HEK293T (cell line): ENCODE results near the gene CTNNBL1.

Experiments used
- CTCF ChIA-PET: fragments of 350-600 bp; formaldehyde crosslinking; extraction: SDS; loops from one replicate; lab custom pipeline; 2021; ENCODE audit warnings: antibody characterized with exemption, inconsistent platforms; lab: Yijun Ruan, JAX
- POLR2A ChIA-PET: fragments of 350-600 bp; formaldehyde crosslinking; extraction: SDS; loops from one replicate; lab custom pipeline; 2020; ENCODE audit warnings: antibody characterized with exemption, inconsistent platforms; lab: Yijun Ruan, JAX
- DNase-seq: peaks from one replicate; pipeline ENCODE4 v3.0.0; 2012; ENCODE audit warnings: mixed read lengths; ENCODE audit errors: extremely low spot score
- ARNT ChIP-seq: fragments of 450-650 bp; IDR thresholded peaks from 2 replicates; pipeline ENCODE4 v1.6.1; 2017; ENCODE audit warnings: mild to moderate bottlenecking
- BHLHE40 ChIP-seq: fragments of 450-650 bp; IDR thresholded peaks from 2 replicates; pipeline ENCODE4 v1.6.1; 2016; ENCODE audit warnings: mild to moderate bottlenecking, moderate library complexity, borderline replicate concordance
- CTBP1 ChIP-seq: fragments of 450-650 bp; IDR thresholded peaks from 2 replicates; pipeline ENCODE4 v1.6.1; 2016; ENCODE audit warnings: borderline replicate concordance
- ELF4 ChIP-seq: fragments of 450-650 bp; IDR thresholded peaks from 2 replicates; pipeline ENCODE4 v1.6.1; 2017; ENCODE audit warnings: antibody characterized with exemption
- FOXA1 ChIP-seq: fragments of 450-650 bp; IDR thresholded peaks from 2 replicates; pipeline ENCODE4 v1.6.1; 2016; ENCODE audit warnings: mild to moderate bottlenecking
- FOXK2 ChIP-seq: fragments of 450-650 bp; IDR thresholded peaks from 2 replicates; pipeline ENCODE4 v1.6.1; 2016; ENCODE audit warnings: mild to moderate bottlenecking
- FOXM1 ChIP-seq: fragments of 450-650 bp; IDR thresholded peaks from 2 replicates; pipeline ENCODE4 v1.6.1; 2017; ENCODE audit warnings: mild to moderate bottlenecking, borderline replicate concordance
- HDGF ChIP-seq: fragments of 450-650 bp; IDR thresholded peaks from 2 replicates; pipeline ENCODE4 v1.6.1; 2017; ENCODE audit warnings: antibody characterized with exemption, borderline replicate concordance
- L3MBTL2 ChIP-seq: fragments of 450-650 bp; conservative IDR thresholded peaks from 2 replicates; pipeline ENCODE4 v1.6.1; 2016; ENCODE audit warnings: mild to moderate bottlenecking
- LEF1 ChIP-seq: fragments of 450-650 bp; IDR thresholded peaks from 2 replicates; pipeline ENCODE4 v1.6.1; 2017; ENCODE audit warnings: mild to moderate bottlenecking, borderline replicate concordance
- NFRKB ChIP-seq: fragments of 450-650 bp; IDR thresholded peaks from 2 replicates; pipeline ENCODE4 v1.6.1; 2016; ENCODE audit warnings: mild to moderate bottlenecking, moderate library complexity
- SP1 ChIP-seq: fragments of 450-650 bp; IDR thresholded peaks from 2 replicates; pipeline ENCODE4 v1.6.1; 2017
- SUZ12 ChIP-seq: fragments of 450-650 bp; IDR thresholded peaks from 2 replicates; pipeline ENCODE4 v1.6.1; 2016; ENCODE audit warnings: mild to moderate bottlenecking
- TARDBP ChIP-seq: fragments of 450-650 bp; IDR thresholded peaks from 2 replicates; pipeline ENCODE4 v1.6.1; 2016
- ZNF384 ChIP-seq: fragments of 450-650 bp; IDR thresholded peaks from 2 replicates; pipeline ENCODE4 v1.6.1; 2016
- TF ChIP-seq, protein P1 (sequence below): fragments of 450-650 bp; IDR thresholded peaks from 2 replicates; pipeline ENCODE4 v1.6.1; 2016

Gene CTNNBL1

GRCh38 chr20:37873884-37874283 is 180.1 kb downstream of the CTNNBL1 start:
- no peak for DNase-seq
- CTCF ChIA-PET = no interaction called here
- TF ChIP-seq ELF4 = no peak
- TF ChIP-seq SP1 = no peak
- no peak for TF ChIP-seq FOXM1
- TF ChIP-seq FOXK2 = no peak
- no peak for TF ChIP-seq TARDBP
- TF ChIP-seq FOXA1 = no peak
- POLR2A ChIA-PET = no interaction called here

DNA sequence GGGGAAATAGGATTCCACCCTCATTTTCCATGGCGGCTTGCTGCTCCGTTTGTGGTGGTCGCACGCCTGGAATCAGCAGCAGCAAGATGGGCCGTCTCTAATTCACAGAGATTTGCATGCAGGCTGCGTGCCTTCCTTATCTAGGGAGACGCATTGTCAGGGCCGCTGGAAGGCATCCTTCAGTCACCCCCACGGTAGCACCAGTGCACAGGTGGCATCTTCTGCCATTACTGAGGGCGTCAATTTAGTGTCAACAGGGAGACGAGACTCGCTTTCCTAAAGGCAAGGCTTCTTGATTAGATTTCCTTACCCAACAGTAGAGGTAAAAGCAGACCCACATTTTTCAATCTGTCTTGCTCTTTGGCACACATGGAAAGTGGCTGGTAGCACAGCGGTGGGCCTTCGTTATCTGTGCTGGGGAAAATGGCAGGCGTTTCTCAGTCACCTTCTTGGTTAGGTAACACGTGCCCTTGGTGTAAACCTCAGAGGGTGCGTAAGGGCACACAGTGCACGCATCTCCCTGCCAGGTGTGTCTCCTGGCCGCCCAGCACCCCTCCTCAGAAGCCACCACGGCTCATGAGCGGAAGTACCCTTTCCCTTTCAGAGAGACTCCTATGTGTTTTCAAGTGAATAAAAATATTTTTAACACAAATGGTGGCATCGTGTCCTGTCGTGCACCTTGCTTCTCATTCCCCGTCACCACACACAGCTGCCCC is 181.8 kb downstream of the CTNNBL1 start:
- TF ChIP-seq, protein P1, sequence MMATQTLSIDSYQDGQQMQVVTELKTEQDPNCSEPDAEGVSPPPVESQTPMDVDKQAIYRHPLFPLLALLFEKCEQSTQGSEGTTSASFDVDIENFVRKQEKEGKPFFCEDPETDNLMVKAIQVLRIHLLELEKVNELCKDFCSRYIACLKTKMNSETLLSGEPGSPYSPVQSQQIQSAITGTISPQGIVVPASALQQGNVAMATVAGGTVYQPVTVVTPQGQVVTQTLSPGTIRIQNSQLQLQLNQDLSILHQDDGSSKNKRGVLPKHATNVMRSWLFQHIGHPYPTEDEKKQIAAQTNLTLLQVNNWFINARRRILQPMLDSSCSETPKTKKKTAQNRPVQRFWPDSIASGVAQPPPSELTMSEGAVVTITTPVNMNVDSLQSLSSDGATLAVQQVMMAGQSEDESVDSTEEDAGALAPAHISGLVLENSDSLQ = no peak
- TF ChIP-seq SP1 = no peak
- TF ChIP-seq FOXK2 = no peak
- TF ChIP-seq CTBP1 = no peak
- no peak for TF ChIP-seq ZNF384
- no peak for TF ChIP-seq BHLHE40
- TF ChIP-seq HDGF = no peak
- no peak for TF ChIP-seq L3MBTL2
- no peak for TF ChIP-seq TARDBP
- no peak for TF ChIP-seq ELF4
- TF ChIP-seq FOXM1 = no peak
- TF ChIP-seq LEF1 = no peak
- TF ChIP-seq NFRKB = no peak
- DNase-seq = no peak
- ChIA-PET POLR2A (no interaction called here), CTCF (no interaction called here)

DNA sequence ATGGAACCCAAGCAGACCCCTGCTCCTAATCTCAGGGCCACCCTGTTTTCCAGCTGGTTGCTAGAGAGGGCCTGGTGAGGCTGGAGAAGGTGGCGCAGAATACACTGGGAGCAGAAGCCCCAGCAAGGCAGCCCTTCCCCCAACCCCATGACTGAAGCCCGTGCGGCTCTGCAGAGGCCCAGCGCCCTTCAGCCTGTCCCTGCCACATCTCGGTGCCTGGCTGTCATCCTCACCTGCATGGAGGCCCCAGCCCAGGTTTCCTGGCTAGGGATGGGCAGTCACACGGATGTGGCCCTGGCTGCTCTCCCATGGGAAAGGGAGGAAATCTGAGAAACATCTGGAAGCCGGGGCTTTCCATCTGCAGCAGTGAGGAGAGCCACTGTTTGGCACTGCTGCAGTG is 183.0 kb downstream of the CTNNBL1 start:
- DNase-seq = no peak
- POLR2A ChIA-PET = no interaction called here
- CTCF ChIA-PET = no interaction called here
- TF ChIP-seq L3MBTL2 = no peak
- no peak for TF ChIP-seq ARNT
- no peak for TF ChIP-seq LEF1
- no peak for TF ChIP-seq HDGF
- no peak for TF ChIP-seq SUZ12
- TF ChIP-seq ZNF384 = no peak
- no peak for TF ChIP-seq BHLHE40

DNA sequence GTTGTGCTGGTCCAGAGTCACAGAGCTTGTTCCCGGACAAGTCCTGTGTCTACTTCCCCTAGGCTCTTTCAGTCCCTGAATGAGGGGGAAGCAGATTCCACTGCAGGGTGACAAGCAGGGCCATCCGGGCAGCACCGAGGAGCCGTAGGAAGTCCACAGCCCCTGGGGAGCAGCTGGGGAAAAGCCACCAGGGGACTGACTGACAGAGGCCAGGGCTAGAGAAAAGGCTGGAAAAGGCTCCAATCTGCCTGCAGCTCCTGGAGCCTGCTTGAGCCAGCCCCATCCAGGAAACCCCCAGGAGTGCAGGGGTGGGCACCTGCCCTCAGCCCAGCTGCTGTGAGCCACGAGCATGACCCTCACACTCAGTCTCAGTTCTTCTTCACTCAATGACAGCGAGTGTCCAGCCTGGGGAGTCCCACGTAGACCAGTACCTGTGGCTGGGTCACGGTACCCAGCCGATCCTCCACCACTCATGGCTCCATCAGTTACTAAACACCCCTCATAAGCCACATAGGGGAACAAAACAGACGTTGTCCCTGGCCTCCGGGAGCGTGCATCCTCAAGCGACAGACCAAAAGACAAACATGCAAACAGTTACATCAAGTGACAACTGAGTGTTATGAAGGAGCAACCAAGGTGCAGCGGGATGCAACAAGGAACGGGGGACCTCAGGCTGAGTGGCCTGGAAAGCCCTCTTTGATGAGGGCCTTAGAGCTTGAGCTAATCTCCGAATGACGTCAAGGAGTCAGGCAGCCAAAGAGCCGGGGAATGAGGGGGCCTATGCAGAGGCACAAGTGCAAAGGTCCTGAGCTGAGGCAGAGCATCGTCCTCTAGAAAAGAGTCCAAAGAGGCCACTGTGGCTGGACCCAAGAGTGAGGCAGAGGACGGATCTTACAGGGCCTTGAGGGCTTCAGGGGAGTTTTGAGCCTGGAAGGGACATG is 184.3 kb downstream of the CTNNBL1 start:
- POLR2A ChIA-PET = no interaction called here
- no peak for DNase-seq
- CTCF ChIA-PET = no interaction called here
- TF ChIP-seq SP1 (no peak), LEF1 (no peak), NFRKB (no peak), L3MBTL2 (no peak), HDGF (no peak), FOXA1 (no peak), TARDBP (no peak), ARNT (no peak)

DNA sequence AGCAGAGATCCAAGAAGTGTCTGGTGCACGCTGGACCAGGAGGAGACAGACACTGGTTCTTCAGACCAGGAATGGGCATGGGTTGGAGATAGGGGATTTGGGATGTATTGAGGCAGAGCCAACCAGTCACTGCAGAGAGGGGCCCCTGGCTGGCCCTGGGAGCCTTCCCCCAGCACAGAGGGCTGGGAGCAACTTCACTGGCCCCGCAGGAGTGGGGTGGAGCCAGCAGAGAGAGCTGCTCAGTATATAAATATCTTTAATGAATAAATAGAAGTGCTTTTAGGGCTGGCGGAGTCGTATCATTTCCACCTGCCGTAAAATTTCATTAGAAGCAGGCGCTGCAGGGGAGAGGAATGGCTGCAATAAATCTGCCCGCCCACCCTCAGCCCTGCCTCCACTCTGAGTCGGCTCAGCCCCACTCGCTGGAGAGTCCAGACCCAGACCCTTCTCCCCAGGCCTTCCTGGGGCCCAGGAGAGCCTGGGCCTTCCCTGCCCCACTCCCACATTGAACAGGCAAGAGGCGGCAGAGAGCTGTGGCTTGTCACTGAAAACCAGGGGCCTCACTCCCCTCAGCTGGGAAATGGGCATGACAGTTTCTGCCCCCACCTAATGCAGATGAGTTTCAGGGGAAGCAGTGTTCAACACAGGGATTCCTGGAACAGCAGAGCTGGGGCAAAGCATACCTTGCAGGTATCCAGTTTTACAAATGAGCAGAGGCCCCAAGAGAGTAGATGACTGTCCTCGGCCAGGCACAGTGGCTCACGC is 185.2 kb downstream of the CTNNBL1 start:
- ChIA-PET CTCF (no interaction called here), POLR2A (no interaction called here)
- TF ChIP-seq FOXK2 (no peak), NFRKB (no peak), HDGF (no peak), SUZ12 (no peak), L3MBTL2 (no peak), SP1 (no peak), TARDBP (no peak), CTBP1 (no peak), ZNF384 (no peak), BHLHE40 (no peak), LEF1 (no peak)
- TF ChIP-seq, protein P1 = no peak
- DNase-seq = peak; percentile 31

DNA sequence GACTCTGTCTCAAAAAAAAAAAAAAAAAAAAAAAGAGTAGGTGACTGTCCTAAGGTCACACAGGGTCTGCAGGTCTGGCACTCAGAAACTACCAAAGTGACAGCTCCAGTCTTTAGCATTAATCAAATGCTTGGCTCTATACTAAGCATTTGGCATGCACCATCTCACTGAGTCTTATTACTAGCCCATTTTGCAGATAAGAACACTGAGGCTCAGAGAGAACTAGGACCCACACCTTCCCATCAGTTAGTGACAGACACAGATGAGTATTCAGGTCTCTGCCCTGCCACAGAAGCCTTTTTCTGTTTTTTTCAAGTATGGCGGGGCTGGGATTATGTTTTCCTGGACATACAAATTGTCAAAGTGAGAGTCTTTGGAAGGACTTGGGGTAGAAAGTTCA is 186.0 kb downstream of the CTNNBL1 start:
- POLR2A ChIA-PET = no interaction called here
- no peak for DNase-seq
- CTCF ChIA-PET = no interaction called here
- no peak for TF ChIP-seq CTBP1
- TF ChIP-seq L3MBTL2 = no peak
- TF ChIP-seq ELF4 = no peak
- TF ChIP-seq HDGF = no peak
- no peak for TF ChIP-seq NFRKB
- TF ChIP-seq FOXM1 = no peak
- TF ChIP-seq ZNF384 = 0 out of 2 replicates have a peak, but pooled peaks have one; percentile 23
